Epidermal melanocyte (primary cell): ENCODE measurements around the gene OSGEPL1.
"Not testable (repeated sequence)": the region's sequence is repeated elsewhere in the genome, so short reads cannot be mapped to it uniquely, and the experiment has no call there.

Experiments
- DNase-seq: peaks from one replicate; pipeline ENCODE4 v3.0.0; 2011; ENCODE audit warnings: low spot score; ENCODE audit not compliant: insufficient read length

Gene OSGEPL1, protein sequence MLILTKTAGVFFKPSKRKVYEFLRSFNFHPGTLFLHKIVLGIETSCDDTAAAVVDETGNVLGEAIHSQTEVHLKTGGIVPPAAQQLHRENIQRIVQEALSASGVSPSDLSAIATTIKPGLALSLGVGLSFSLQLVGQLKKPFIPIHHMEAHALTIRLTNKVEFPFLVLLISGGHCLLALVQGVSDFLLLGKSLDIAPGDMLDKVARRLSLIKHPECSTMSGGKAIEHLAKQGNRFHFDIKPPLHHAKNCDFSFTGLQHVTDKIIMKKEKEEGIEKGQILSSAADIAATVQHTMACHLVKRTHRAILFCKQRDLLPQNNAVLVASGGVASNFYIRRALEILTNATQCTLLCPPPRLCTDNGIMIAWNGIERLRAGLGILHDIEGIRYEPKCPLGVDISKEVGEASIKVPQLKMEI

DNA sequence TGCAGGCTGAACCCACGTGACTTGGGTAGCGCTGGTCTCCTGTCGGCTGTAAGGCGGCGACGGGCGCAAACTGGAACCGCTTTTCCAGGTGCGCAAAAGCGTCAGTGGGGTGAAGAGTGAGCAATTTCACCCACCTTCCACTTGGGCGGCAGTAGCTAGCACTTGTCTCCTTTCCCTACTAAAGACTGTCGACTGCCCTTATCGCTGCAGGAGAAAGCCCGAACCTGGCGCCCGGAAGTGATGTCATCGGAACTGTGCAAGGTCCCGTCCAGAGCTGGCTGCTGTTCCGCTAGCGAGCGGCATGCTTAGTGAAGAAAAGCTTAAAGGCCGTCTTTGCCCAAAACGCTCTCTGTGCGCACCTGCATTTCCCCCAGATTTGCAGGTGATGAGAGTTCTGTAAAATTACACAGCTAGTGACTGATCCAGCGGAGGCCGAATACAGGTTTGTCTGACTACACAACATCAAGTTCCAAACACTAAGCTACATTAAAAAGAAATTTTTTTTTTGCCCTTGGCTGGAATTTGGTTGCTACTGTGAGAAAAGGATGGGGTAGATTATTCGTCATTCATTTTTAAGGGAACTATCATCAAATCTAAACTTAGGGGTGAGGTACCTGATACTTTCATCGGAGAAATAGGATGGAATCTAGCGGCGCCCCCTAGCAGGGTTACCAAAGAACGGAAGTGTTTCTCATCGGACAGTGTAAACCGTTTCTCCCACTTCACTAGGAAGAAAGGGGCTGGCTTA lies at the start of gene OSGEPL1:
Gene OSGEPL1, minus strand, starts transcription at position 242 of the 748 bp plus-strand sequence. CDS start 1,152 bp downstream, outside the sequence.
- DNase-seq: peak; percentile 41

DNA sequence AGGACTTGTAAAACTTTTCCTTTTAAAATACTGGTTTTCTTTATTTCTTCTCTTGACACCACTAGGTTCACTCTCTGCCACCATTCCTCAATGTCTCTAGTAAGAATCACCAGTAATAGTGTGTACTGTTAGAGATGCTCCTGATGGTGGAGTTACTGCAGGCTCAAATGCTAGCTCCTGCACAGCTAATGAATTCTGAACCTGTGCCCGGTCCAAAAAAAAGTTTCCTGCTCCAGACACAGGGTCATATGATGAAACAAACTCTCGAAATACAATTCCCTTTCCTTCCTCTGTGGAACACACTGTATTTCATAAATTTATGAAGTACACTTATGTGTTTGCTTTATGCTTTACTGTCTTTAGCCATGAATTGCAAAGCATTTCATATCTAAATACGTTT lies 40.8 kb upstream of the OSGEPL1 start:
- no peak for DNase-seq

DNA sequence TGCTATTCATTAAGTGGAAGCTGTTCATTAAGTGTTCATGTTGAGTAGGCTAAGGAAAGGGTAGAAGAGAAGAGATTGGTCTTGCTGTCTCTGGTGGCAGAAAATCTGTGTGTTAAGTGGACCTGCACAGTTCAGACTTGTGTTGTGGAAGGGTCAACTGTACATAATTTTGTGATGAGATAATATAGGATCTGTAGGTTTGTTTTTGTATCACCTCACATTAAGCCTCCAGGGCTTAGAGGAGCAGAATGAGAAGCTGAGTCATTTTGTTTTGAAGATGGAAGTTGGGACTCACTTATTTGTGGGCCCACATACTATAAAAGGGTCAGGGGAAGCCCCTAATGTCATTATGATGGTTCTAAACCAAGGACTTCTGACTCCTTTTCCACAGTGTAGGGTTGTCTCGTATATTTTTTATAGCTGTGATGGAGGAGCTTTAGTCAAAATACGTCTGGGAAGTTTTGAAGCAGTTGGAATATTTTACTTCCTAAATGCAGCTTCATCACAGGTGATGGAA lies 39.9 kb upstream of the OSGEPL1 start:
- no peak for DNase-seq

DNA sequence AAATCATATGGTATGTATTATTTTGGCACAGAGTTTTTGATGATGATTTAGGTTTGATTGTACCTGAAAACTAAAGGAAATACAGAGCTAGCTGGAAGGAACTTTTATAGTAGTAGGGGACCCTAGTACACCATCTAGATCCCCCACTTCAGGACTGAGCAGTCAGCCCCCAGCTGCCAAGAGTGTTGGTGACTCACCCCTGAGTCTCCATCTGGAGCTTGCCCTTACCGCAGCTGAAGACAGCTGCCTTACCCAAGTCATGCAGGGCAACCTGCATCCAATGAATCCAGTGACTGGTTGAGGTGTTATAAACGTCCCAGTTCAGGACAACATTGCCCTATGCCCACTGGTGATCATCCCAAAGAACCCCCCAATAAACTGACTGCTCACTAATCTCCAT lies 36.9 kb upstream of the OSGEPL1 start:
- no peak for DNase-seq

DNA sequence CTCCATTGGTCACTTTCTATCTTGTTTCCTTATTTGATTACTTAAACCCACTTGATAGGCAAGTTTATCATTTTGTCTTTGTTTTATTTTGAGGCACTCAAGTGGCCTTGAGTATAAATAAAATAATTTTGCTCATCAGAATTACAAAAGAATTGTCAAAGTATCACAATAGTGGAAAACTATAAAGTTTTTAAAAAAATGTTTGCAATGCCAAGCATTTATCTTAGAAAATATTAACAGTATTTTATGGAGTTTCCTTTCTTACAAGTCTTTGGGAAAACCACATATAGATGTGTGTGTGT lies 36.4 kb upstream of the OSGEPL1 start:
- no peak for DNase-seq

DNA sequence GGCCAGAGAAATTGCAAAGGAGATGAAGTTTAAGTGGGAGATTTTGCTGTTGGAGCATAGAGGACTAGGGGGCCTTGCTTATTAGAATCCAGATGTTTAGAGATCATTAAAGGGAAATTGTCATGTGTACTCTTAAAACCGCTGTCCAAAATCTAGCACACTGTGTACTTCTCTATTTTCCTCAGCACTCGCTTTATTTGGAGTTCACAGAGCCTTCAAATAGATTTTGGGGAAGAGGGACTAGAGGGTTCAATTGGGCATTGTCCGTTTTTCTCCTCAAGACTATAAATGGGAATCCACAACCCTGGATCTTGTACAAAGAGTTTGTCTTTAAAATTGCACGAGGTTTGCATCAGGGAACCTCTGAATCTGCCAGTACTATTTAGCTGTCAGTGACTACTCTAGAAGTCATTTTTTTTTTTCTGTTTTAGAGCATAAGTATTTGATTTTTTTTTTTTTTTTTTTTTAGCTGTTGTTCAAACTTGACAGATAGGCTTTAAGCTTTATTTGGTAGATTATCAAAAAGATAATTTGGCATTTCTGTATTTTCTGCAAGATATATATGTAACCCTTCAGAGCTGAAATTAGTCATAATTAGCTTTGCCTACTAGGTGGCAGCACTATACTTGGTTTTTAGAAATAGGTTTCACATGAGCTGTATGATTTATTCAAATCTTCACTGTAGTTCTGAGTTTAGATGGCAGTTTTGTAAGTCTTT lies 35.9 kb upstream of the OSGEPL1 start:
- no peak for DNase-seq

DNA sequence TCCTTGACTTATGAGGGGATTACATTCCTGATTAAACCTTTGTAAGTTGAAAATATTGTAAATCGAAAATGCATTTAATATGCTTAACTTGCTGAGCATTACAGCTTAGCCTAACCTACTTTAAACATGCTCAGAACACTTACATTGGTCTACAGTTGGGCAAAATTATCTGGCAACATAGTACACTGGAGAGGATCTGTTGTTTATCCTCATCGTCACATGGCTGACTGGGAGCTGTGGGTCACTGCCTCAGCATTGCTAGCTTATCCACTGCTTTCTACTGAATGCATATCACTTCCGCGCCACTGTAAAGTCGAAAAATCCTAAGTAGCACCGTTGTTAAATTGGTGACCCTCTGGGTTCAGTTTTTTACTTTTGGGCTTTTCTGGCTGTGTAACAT lies 35.3 kb upstream of the OSGEPL1 start:
- DNase-seq: no peak

DNA sequence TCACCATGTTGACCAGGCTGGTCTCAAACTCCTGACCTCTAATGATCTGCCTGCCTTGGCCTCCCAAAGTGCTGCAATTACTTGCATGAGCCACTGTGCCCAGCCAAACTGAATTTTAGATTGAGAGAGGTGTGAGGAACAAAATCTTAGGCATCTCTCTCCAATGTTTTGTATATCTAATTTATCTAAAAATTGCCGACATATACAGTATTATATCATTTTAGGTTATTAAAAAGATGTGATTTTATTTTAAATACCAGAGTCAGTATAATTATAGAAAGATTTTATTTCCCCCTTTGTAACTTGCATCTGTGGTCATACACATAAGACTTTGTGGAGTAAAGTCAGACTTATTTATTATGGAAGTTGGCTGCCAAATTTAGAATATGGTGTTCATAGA lies 31.7 kb upstream of the OSGEPL1 start:
- no peak for DNase-seq

DNA sequence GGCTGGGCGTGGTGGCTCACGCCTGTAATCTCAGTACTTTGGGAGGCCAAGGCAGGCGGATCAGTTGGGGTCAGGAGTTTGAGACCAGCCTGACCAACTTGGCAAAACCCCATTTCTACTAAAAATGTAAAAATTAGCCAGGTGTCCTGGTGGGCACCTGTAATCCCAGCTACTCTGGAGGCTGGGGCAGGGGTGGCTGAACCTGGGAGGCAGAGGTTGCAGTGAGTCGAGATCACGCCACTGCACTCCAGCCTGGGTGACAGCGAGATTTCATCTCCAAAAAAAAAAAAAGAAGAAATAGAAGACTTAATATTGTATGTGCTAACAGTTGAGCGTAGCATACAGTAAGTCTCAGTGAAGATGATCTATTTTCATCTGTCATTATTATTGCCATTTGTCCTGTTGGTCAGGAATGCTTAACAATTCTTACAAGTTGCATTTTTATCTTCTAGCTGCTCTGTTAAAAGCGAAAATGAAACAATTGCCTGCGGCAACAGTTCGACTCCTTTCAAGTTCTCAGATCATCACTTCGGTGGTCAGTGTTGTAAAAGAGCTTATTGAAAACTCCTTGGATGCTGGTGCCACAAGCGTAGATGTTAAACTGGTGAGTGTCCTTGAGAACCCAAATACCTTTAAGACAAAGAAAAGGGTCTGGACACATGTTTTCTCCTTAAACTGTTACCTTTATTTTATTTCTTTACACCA lies 28.9 kb upstream of the OSGEPL1 start:
- no peak for DNase-seq

DNA sequence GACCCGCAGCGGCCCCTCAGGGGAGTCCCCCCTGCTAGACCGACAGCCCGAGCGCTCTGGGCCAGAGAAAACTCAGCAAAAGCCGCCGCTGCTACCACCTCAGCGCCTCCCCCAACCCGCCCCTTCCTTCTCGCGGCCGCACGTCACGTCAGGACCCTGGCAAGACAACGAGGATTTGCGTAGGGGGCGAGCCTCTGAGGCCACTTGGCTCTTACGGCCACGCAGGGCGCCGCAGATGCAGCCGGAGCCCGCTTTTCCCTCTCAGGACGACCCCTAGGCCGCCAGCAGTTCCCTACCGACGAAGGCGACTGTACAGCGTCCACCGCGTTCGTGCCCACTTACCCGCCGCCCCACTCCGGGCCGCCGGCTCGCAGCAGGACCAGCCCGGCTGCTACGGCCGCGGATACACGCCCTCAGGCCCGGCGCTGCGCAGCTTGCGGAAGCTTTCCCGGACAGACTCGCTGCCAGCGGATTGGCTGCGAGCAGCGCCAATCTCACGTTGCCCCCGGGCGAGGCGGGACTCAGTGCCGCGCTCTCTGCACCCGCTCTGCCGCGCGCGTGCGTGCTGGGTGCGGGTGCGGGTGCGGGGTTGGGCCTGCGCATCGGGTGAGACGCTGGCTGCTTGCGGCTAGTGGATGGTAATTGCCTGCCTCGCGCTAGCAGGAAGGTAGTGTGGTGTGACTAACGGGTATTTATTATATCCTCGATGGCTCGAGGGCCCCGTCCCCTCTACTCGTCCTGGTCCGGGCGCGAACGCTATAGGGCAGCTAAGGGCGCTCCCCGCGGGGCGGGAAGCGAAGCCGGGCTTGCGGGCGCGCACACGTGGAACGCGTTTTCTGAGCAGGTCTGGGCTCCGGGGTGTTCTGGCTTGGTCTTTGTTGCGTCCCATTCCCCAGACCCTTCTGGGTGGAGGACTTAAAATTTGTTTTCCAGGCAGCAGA lies 21.6 kb upstream of the OSGEPL1 start, which contains the start of the genes ORMDL1 and PMS1:
Gene ORMDL1, minus strand, starts transcription at position 413 of the 941 bp plus-strand sequence. CDS start 1,744 bp downstream, outside the sequence.
Gene PMS1, plus strand, starts transcription at position 524 of the 941 bp plus-strand sequence. CDS start 7,360 bp downstream, outside the sequence.
- peak; percentile 76 for DNase-seq

DNA sequence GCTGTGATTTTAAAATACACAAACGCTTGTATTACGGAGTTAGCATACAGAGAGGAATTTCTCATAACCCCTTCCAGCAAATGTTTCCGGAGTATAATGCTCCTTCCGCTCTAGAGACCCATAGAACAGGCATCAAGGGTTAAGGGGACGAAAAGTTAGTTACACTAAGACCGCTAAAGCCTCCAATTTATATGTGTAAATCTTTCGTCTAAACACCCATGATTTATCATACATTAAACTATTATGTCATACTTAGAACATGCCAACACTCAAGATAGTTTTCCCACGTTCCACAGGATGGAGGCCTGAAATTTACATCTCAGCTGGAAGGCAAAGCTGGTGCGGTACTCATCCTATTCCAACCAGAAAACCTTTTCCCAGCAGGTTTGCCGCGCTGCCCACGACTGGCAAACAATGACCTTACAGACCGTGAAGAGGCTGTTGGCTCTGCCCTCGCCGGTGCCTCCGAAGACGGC lies 20.9 kb upstream of the OSGEPL1 start:
- DNase-seq: no peak

DNA sequence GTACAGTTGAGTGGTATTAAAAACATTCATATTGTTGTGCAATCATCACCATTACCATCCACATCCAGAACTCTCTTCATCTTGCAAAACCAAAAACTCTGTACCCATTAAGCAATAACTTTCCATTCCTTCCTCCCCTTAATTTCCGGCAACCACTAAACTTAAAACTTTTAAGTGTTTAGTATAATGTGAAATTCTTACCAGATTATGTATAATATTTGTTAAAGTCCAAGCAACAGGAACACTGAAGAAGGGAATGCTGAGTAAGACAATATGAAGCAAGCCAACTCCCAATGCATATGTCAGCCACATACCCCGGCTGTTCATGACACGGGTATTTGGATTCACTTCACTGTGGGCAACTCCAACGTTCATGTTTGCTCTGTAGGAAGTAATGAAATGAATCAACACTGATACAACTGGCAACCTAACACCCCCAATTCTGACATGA lies 19.7 kb upstream of the OSGEPL1 start:
- DNase-seq: no peak

DNA sequence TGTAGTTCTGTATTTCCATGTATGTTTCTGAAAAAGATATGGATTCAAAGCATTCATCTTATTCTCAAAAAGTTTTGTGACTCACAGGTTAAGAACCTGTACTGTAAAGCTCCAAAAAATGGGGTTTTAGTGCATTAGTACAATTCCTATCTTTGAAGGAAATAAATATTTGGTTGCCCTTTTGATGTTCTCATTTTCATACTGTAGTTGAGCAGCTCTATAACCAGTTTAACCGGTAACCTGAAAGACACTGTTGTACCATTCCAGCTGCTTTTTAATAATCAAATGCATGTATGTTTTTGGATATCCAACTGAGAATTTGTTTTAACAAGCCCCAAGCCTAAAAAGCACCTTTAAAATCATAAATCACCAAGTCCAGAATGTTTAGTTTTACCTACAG lies 9.6 kb upstream of the OSGEPL1 start:
- no peak for DNase-seq

DNA sequence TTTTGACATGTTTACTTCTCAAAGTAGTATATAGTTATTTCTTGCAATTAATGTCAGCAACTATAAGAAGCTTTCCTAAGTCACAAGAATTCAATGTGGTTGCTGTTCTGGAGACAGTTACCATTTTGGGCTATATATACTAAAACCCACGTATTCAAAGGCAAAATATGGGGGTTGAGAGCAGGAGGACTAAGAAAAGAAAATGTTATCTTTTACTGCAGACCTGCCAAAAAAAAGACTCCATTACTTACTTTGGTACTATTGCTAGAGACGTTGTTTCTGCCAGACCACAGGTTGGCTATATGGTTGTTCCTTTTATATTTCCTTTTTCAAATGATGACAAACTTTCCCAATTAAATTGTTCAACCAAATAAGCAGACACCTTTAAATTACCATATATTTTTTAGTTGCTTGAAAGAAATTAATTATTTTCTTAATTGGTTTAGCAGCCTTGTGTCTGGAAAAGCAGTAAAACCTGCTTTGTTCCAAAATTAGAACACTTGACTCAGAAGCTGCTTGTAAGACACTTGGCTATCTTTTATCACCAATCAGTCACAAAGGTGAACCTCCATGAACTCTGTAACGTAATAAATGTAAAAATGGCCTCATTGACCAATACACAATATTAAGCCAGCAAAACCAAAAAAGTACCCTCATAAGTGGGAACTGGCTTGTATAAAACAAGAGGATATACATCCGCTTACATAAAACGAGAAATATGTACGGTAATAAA lies 8.2 kb upstream of the OSGEPL1 start:
- no peak for DNase-seq

DNA sequence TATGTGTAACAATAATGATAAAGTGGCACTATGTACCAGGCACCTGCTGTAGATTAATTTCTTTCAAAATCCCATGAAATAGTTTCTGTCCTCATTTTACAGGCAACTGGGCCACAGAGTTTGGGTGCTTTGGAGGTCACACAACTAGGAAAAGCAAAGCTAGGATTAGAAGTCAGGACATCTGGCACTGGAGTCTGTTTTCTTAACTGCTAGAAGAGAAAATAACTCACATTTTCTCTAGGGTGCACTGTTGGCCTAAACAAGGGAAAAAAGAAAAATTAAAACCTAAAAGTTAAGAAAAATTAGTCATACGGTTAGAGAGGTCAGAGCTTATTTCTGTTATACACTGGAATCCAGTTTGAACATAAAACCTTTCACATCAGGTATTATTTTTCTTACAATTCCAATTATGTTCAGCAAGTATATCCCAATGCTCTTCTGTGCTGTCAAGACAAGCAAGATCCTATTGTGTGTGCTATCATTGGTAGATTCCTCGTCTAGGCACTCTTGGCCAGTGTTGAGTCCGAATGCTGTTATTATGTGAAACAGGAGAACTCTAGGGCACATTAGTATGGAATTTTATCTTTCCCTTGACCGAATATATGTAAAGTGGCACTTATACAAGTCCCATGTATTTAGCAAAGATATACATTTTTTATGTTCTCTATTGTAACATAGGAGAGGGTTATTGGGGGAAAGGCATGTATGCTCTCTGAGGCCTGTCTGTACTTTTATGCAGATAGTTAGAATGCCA lies 1.5 kb upstream of the OSGEPL1 start:
- DNase-seq: no peak

DNA sequence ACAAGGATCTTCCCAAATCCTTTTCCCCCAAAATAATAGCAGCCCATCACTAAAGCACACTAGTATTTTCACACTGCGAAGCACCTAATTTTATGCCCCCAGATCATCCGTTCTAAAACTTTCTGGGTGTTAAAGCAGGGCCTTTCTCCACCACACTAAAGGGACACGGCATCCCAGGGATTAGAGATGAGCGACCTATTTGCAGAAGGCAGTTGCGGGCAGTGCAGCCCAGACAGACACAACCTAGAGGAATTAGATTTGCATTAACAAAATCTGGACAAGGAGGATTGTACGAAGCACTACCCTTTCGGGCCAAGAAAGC lies 402 bp downstream of the OSGEPL1 start:
- no peak for DNase-seq

DNA sequence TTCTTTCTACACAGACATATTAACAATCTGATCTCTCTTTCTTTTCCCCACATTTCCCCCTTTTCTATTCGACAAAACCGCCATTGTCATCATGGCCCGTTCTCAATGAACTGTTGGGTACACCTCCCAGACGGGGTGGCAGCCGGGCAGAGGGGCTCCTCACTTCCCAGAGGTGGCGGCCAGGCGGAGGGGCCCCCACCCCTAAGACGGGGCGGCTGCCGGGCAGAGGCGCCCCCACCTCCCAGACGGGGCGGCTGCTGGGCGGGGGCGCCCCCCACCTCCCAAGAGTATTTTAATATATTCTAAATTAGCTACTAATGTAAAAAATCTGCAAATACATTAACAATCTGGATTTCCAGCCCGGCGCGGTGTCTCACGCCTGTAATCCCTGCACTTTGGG lies 2.4 kb downstream of the OSGEPL1 start:
- DNase-seq: not testable (repeated sequence)

DNA sequence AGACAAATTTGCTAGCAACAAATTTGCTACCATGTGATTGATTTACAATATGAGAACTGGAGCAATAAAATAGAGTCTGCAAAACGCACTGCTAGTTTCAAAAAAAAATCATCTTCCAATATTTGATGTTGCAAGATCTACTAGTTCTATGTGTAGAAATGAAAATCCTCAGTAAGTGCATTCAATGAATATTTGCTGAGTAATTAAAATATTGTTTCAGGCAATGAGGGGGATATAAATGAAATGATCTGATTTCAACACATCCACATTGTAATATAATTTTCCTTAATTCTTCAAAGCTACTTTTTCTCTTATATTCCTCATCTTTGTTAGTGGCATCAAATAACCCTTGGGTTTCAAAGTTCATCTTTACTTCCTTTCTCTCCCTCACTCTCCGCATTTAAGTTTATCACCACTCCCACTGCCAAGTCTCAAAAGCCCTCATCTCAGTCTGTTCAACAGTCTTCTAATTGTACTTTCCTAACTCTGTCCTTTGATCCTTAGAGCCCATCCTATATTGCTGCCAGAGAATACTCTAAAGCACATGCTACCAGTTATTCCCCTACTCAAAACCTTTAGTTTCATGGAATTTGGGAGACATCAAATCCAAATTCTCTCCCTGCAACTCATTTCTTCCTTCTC lies 6.2 kb downstream of the OSGEPL1 start:
- DNase-seq: no peak
